ENCODE results near the gene OPTC.

DNA sequence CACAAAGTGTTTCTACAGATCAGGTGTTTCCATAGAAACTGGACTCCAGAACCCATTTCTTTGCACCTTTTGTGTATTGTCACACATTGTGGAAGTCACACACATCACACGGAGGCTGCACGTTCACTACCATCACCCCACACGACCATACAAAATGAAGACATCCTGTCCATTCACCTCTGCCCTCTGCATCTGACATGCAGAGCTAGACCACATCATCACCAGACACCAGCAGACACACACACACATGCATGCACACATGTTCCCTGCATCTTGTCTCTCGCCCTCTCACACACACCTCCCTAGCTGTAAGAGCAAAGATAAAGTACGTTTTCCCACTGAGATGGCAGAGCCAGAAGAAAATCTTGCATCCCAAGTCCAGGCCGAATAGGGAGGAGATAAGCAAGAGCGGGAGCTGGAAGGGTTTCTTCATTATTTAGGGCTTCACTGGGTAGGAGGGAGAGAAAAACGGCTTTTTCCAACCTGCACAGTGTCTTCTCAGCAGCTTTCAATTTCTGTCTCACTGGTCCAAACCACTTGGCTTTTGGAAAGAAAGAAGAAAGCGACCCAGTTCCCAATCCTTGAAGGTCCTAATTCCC is 17.6 kb upstream of the OPTC start:
- TF ChIP-seq, protein P1, sequence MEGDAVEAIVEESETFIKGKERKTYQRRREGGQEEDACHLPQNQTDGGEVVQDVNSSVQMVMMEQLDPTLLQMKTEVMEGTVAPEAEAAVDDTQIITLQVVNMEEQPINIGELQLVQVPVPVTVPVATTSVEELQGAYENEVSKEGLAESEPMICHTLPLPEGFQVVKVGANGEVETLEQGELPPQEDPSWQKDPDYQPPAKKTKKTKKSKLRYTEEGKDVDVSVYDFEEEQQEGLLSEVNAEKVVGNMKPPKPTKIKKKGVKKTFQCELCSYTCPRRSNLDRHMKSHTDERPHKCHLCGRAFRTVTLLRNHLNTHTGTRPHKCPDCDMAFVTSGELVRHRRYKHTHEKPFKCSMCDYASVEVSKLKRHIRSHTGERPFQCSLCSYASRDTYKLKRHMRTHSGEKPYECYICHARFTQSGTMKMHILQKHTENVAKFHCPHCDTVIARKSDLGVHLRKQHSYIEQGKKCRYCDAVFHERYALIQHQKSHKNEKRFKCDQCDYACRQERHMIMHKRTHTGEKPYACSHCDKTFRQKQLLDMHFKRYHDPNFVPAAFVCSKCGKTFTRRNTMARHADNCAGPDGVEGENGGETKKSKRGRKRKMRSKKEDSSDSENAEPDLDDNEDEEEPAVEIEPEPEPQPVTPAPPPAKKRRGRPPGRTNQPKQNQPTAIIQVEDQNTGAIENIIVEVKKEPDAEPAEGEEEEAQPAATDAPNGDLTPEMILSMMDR (IDR thresholded peaks at IDR 0.05) = no peak
- no peak for TF ChIP-seq POLR2A (IDR thresholded peaks at IDR 0.05)

All from ovary (tissue), 3 donors.